Liver (tissue), 3 donors: ENCODE measurements around the gene NTM.

Experiments used
- ATF3 ChIP-seq: IDR thresholded peaks from 2 replicates; pipeline ENCODE4 v1.6.1; 2016; ENCODE audit warnings: antibody characterized with exemption
- EGR1 ChIP-seq, 2 donors: IDR thresholded peaks; 2 replicates each; pipeline ENCODE4 v1.6.1; 2016 to 2018; ENCODE audit warnings: antibody characterized with exemption in 2 of 2, low read depth in 2 of 2
- JUND ChIP-seq, 2 donors: IDR thresholded peaks; 2 replicates each; pipeline ENCODE4 v1.6.1; 2016; ENCODE audit warnings: antibody characterized with exemption in 2 of 2
- NR2F2 ChIP-seq: IDR thresholded peaks from 2 replicates; pipeline ENCODE4 v1.6.1; 2016; ENCODE audit warnings: antibody characterized with exemption
- RAD21 ChIP-seq, 2 donors: IDR thresholded peaks; 2 replicates each; pipeline ENCODE4 v1.6.1; 2016; ENCODE audit warnings: antibody characterized with exemption in 2 of 2, mild to moderate bottlenecking in 2 of 2
- RXRA ChIP-seq, 2 donors: IDR thresholded peaks; 2 replicates each; pipeline ENCODE4 v1.6.1; 2017 to 2018; ENCODE audit warnings: antibody characterized with exemption in 2 of 2, mild to moderate bottlenecking in 1 of 2
- SP1 ChIP-seq: IDR thresholded peaks from 2 replicates; pipeline ENCODE4 v1.6.1; 2018; ENCODE audit warnings: antibody characterized with exemption, mild to moderate bottlenecking
- TAF1 ChIP-seq: conservative IDR thresholded peaks from 2 replicates; pipeline ENCODE4 v1.6.1; 2016; ENCODE audit warnings: antibody characterized with exemption, mild to moderate bottlenecking
- YY1 ChIP-seq: IDR thresholded peaks from 2 replicates; pipeline ENCODE4 v1.6.1; 2016; ENCODE audit warnings: antibody characterized with exemption, mild to moderate bottlenecking
- TF ChIP-seq, protein P1 (sequence below): fragments of 150-350 bp; IDR thresholded peaks from 2 replicates; pipeline ENCODE4 v1.5.1; 2017; ENCODE audit warnings: improper control_type of control experiment, low read depth, low read length; ENCODE audit not compliant: missing input control
- TF ChIP-seq, protein P2 (sequence below): IDR thresholded peaks from 2 replicates; pipeline ENCODE4 v1.6.1; 2016; ENCODE audit warnings: antibody characterized with exemption, mild to moderate bottlenecking
- TF ChIP-seq, protein P3 (sequence below): IDR thresholded peaks from 2 replicates; pipeline ENCODE4 v1.6.1; 2016; ENCODE audit warnings: antibody characterized with exemption
- donor health status: healthy.
- donor health status: healthy.

GRCh38 chr11:131503017-131503416 is 132.6 kb downstream of the NTM start:
- TF ChIP-seq YY1 (no peak), RXRA (IDR thresholded peaks at IDR 0.05) (no peak), ATF3 (no peak), RAD21 (IDR thresholded peaks at IDR 0.05) (no peak), TAF1 (no peak), JUND (IDR thresholded peaks at IDR 0.05) (no peak), NR2F2 (no peak), EGR1 (IDR thresholded peaks at IDR 0.05; ENCODE audit: low read depth in 2 of 2) (no peak), SP1 (no peak)
- TF ChIP-seq, protein P1, sequence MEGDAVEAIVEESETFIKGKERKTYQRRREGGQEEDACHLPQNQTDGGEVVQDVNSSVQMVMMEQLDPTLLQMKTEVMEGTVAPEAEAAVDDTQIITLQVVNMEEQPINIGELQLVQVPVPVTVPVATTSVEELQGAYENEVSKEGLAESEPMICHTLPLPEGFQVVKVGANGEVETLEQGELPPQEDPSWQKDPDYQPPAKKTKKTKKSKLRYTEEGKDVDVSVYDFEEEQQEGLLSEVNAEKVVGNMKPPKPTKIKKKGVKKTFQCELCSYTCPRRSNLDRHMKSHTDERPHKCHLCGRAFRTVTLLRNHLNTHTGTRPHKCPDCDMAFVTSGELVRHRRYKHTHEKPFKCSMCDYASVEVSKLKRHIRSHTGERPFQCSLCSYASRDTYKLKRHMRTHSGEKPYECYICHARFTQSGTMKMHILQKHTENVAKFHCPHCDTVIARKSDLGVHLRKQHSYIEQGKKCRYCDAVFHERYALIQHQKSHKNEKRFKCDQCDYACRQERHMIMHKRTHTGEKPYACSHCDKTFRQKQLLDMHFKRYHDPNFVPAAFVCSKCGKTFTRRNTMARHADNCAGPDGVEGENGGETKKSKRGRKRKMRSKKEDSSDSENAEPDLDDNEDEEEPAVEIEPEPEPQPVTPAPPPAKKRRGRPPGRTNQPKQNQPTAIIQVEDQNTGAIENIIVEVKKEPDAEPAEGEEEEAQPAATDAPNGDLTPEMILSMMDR = no peak
- TF ChIP-seq, protein P2, sequence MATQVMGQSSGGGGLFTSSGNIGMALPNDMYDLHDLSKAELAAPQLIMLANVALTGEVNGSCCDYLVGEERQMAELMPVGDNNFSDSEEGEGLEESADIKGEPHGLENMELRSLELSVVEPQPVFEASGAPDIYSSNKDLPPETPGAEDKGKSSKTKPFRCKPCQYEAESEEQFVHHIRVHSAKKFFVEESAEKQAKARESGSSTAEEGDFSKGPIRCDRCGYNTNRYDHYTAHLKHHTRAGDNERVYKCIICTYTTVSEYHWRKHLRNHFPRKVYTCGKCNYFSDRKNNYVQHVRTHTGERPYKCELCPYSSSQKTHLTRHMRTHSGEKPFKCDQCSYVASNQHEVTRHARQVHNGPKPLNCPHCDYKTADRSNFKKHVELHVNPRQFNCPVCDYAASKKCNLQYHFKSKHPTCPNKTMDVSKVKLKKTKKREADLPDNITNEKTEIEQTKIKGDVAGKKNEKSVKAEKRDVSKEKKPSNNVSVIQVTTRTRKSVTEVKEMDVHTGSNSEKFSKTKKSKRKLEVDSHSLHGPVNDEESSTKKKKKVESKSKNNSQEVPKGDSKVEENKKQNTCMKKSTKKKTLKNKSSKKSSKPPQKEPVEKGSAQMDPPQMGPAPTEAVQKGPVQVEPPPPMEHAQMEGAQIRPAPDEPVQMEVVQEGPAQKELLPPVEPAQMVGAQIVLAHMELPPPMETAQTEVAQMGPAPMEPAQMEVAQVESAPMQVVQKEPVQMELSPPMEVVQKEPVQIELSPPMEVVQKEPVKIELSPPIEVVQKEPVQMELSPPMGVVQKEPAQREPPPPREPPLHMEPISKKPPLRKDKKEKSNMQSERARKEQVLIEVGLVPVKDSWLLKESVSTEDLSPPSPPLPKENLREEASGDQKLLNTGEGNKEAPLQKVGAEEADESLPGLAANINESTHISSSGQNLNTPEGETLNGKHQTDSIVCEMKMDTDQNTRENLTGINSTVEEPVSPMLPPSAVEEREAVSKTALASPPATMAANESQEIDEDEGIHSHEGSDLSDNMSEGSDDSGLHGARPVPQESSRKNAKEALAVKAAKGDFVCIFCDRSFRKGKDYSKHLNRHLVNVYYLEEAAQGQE = no peak
- TF ChIP-seq, protein P3, sequence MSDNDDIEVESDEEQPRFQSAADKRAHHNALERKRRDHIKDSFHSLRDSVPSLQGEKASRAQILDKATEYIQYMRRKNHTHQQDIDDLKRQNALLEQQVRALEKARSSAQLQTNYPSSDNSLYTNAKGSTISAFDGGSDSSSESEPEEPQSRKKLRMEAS = no peak
